ENCODE measurements around the gene MPV17L2.

- no peak for TF ChIP-seq EZH2phosphoT487 (IDR thresholded peaks at IDR 0.05; ENCODE audit: borderline replicate concordance)
- no peak; the same call in 1 of the 2 replicates for TF ChIP-seq CTCF (conservative IDR thresholded peaks at IDR 0.05; ENCODE audit: low read length)
Measured at GRCh38 chr19:18152817-18153555, 40.0 kb upstream of the MPV17L2 start, which contains the start of gene PIK3R2.

Data from Loucy (cell line).